AG04450 (cell line): ENCODE measurements around the gene AUH. TPM values are rescaled to one million over a fixed set of nuclear protein-coding genes. Genes with fewer than 3 reads are reported as not detected.

Source experiments
- CTCF ChIA-PET: fragments of 300-600, 350-600 bp; formaldehyde crosslinking; extraction: SDS; loops from one replicate; lab custom pipeline; 2022; ENCODE audit warnings: antibody characterized with exemption, inconsistent platforms; lab: Charles Lee
- POLR2A ChIA-PET: fragments of 350-600 bp; formaldehyde crosslinking; extraction: SDS; loops from one replicate; lab custom pipeline; 2021; ENCODE audit warnings: antibody characterized with exemption, inconsistent platforms; lab: Yijun Ruan, JAX
- DNase-seq: peaks from one replicate; pipeline ENCODE4 v3.0.0-alpha.2; 2011; ENCODE audit warnings: low read depth, low spot score
- H3K27ac ChIP-seq: one replicate; pipeline ENCODE4 v1.5.1; 2012; ENCODE audit warnings: low read depth, low read length, control low read depth
- H3K27me3 ChIP-seq: one replicate; pipeline ENCODE4 v1.6.0; 2012; ENCODE audit warnings: low read length; ENCODE audit not compliant: control insufficient read depth, insufficient read depth
- H3K4me3 ChIP-seq: 2 replicates; pipeline ENCODE4 v1.5.1; 2011; ENCODE audit warnings: mild to moderate bottlenecking, low read depth, low read length, control low read depth
- H3K9me3 ChIP-seq: 2 replicates; pipeline ENCODE4 v1.5.1; 2012; ENCODE audit warnings: low read length; ENCODE audit not compliant: control insufficient read depth, insufficient read depth
- CTCF ChIP-seq: IDR thresholded peaks from 2 replicates; pipeline ENCODE4 v1.5.1; 2011; ENCODE audit warnings: low read depth, low read length, control low read depth, inconsistent platforms
- polyA plus RNA-seq: library from polyadenylated mRNA; depleted of rRNA; stranded (reverse); fragments of >200 nt; gene quantifications from 2 replicates; pipeline ENCODE4 v1.2.3, GENCODE V29; 2011

AUH gene
- polyA plus RNA-seq, 1 experiment, result 9.1 TPM

GRCh38 chr9:91308191-91308590, 53.5 kb downstream of the AUH start:
- no peaks in the 10 kb centered on the region for H3K9me3 ChIP-seq
- POLR2A ChIA-PET, result no interaction called here
- no peak for TF ChIP-seq CTCF
- DNase-seq, result no peak
- no peaks in the 10 kb centered on the region for H3K27me3 ChIP-seq
- H3K4me3 ChIP-seq, result no peak overlapping the region
- CTCF ChIA-PET, result interaction anchor here (0.5 kb wide), 1 partner anchor 104 kb away, joined by 3 read pairs; no protein-coding TSS in a partner anchor
- no peak overlapping the region for H3K27ac ChIP-seq

GRCh38 chr9:91307279-91307678, 54.4 kb downstream of the AUH start:
- Histone ChIP-seq H3K9me3 (no peaks in the 10 kb centered on the region), H3K27ac (no peak overlapping the region), H3K4me3 (no peak overlapping the region), H3K27me3 (no peaks in the 10 kb centered on the region)
- ChIA-PET POLR2A (no interaction called here), CTCF (no interaction called here)
- DNase-seq, result no peak
- TF ChIP-seq CTCF, result no peak

- Histone ChIP-seq H3K27ac (no peak overlapping the region), H3K27me3 (no peaks in the 10 kb centered on the region), H3K9me3 (no peaks in the 10 kb centered on the region), H3K4me3 (no peak overlapping the region)
- POLR2A ChIA-PET, result no interaction called here
- CTCF ChIA-PET, result no interaction called here
- TF ChIP-seq CTCF, result no peak
- DNase-seq, result no peak
Measured at GRCh38 chr9:91306296-91306630, 55.5 kb downstream of the AUH start.

- Histone ChIP-seq H3K27ac (no peak overlapping the region), H3K4me3 (no peak overlapping the region), H3K27me3 (no peaks in the 10 kb centered on the region), H3K9me3 (no peaks in the 10 kb centered on the region)
- DNase-seq, result no peak
- TF ChIP-seq CTCF, result no peak
- ChIA-PET POLR2A (no interaction called here), CTCF (no interaction called here)
Measured at GRCh38 chr9:91305596-91306295, 56.0 kb downstream of the AUH start.

- Histone ChIP-seq H3K9me3 (no peaks in the 10 kb centered on the region), H3K27me3 (no peaks in the 10 kb centered on the region), H3K27ac (no peak overlapping the region), H3K4me3 (no peak overlapping the region)
- TF ChIP-seq CTCF, result no peak
- DNase-seq, result no peak
- ChIA-PET POLR2A (no interaction called here), CTCF (interaction anchor here (0.6 to 1.1 kb wide), 2 partner anchors 12 to 376 kb away, joined by 3 read pairs; no protein-coding TSS in a partner anchor)
Measured at GRCh38 chr9:91303741-91304415, 57.8 kb downstream of the AUH start.
